Measurements from ENCODE around the gene TOMM34. TPM values are rescaled to one million over a fixed set of nuclear protein-coding genes. Genes with fewer than 3 reads are reported as not detected.

TOMM34 gene
- polyA plus RNA-seq, 1 donor from 2014 or later = 10.0 TPM

GRCh38 chr20:44948513-44948912 is 11.7 kb downstream of the TOMM34 start:
- no peak for TF ChIP-seq REST (IDR thresholded peaks at IDR 0.05; ENCODE audit: borderline replicate concordance)
- Histone ChIP-seq H3K27ac (ENCODE audit: low read length) (no peak overlapping the region), H3K79me2 (replicated peaks; ENCODE audit: insufficient read depth, low read length) (no peaks in the 10 kb centered on the region), H3K27me3 (ENCODE audit: insufficient read depth, low read depth, low read length) (no peaks in the 10 kb centered on the region), H3K9me3 (ENCODE audit: low read length) (no peaks in the 10 kb centered on the region), H3K9me2 (ENCODE audit: insufficient read depth, low read length) (no peaks in the 10 kb centered on the region), H3K4me2 (ENCODE audit: low read length) (no peak overlapping the region), H3F3A (ENCODE audit: insufficient read depth, low read length, poor library complexity, severe bottlenecking) (no peaks in the 10 kb centered on the region), H3K36me3 (ENCODE audit: insufficient read depth, low read length) (peaks cover 7% of the 10 kb centered on the region), H3K4me3 (ENCODE audit: low read length) (no peak overlapping the region), H2AFZ (ENCODE audit: low read depth, low read length) (no peak overlapping the region), H4K20me1 (ENCODE audit: insufficient read depth) (no peaks in the 10 kb centered on the region), H3K9ac (ENCODE audit: low read length) (no peak overlapping the region)

GRCh38 chr20:44948107-44948506 is 12.1 kb downstream of the TOMM34 start:
- Histone ChIP-seq H3K9me2 (ENCODE audit: insufficient read depth, low read length) (no peaks in the 10 kb centered on the region), H2AFZ (ENCODE audit: low read depth, low read length) (no peak overlapping the region), H3K4me2 (ENCODE audit: low read length) (no peak overlapping the region), H4K20me1 (ENCODE audit: insufficient read depth) (no peaks in the 10 kb centered on the region), H3K9ac (ENCODE audit: low read length) (no peak overlapping the region), H3K4me3 (ENCODE audit: low read length) (no peak overlapping the region), H3K27me3 (ENCODE audit: insufficient read depth, low read depth, low read length) (no peaks in the 10 kb centered on the region), H3K9me3 (ENCODE audit: low read length) (no peaks in the 10 kb centered on the region), H3K27ac (ENCODE audit: low read length) (no peak overlapping the region), H3K36me3 (ENCODE audit: insufficient read depth, low read length) (peaks cover 7% of the 10 kb centered on the region), H3K79me2 (replicated peaks; ENCODE audit: insufficient read depth, low read length) (no peaks in the 10 kb centered on the region), H3F3A (ENCODE audit: insufficient read depth, low read length, poor library complexity, severe bottlenecking) (no peaks in the 10 kb centered on the region)
- TF ChIP-seq MXI1 (conservative IDR thresholded peaks at IDR 0.05; ENCODE audit: poor library complexity, severe bottlenecking) (no peak), EP300 (conservative IDR thresholded peaks at IDR 0.05; ENCODE audit: poor library complexity, severe bottlenecking) (no peak), RAD21 (conservative IDR thresholded peaks at IDR 0.05) (no peak), SMC3 (conservative IDR thresholded peaks at IDR 0.05; ENCODE audit: poor library complexity) (no peak)

GRCh38 chr20:44946271-44946852 is 13.8 kb downstream of the TOMM34 start:
- H3K4me3 ChIP-seq (ENCODE audit: low read length) = no peak overlapping the region
- no peaks in the 10 kb centered on the region for H3K27me3 ChIP-seq (ENCODE audit: insufficient read depth, low read depth, low read length)
- H3K9me2 ChIP-seq (ENCODE audit: insufficient read depth, low read length) = no peaks in the 10 kb centered on the region
- no peaks in the 10 kb centered on the region for H3K9me3 ChIP-seq (ENCODE audit: low read length)
- H2AFZ ChIP-seq (ENCODE audit: low read depth, low read length) = no peak overlapping the region
- no peak overlapping the region for H3K9ac ChIP-seq (ENCODE audit: low read length)
- no peak overlapping the region for H3K27ac ChIP-seq (ENCODE audit: low read length)
- H3F3A ChIP-seq (ENCODE audit: insufficient read depth, low read length, poor library complexity, severe bottlenecking) = no peaks in the 10 kb centered on the region
- no peaks in the 10 kb centered on the region for H4K20me1 ChIP-seq (ENCODE audit: insufficient read depth)
- H3K79me2 ChIP-seq (replicated peaks; ENCODE audit: insufficient read depth, low read length) = no peaks in the 10 kb centered on the region
- H3K36me3 ChIP-seq (ENCODE audit: insufficient read depth, low read length) = peaks cover 7% of the 10 kb centered on the region
- no peak overlapping the region for H3K4me2 ChIP-seq (ENCODE audit: low read length)
- no peak for TF ChIP-seq MXI1 (conservative IDR thresholded peaks at IDR 0.05; ENCODE audit: poor library complexity, severe bottlenecking)
- no peak for TF ChIP-seq SMC3 (conservative IDR thresholded peaks at IDR 0.05; ENCODE audit: poor library complexity)
- no peak for TF ChIP-seq TAF1 (IDR thresholded peaks at IDR 0.05; ENCODE audit: low read depth)
- TF ChIP-seq POLR2AphosphoS5 (IDR thresholded peaks at IDR 0.05) = no peak
- TF ChIP-seq EP300 (conservative IDR thresholded peaks at IDR 0.05; ENCODE audit: poor library complexity, severe bottlenecking) = no peak
- no peak for TF ChIP-seq RAD21 (conservative IDR thresholded peaks at IDR 0.05)
- TF ChIP-seq CTCF (IDR thresholded peaks at IDR 0.05; ENCODE audit: poor library complexity, severe bottlenecking) = no peak
- no peak for TF ChIP-seq REST (IDR thresholded peaks at IDR 0.05; ENCODE audit: borderline replicate concordance)
- TF ChIP-seq EZH2 (IDR thresholded peaks at IDR 0.05; ENCODE audit: borderline replicate concordance, insufficient read depth, low read length, poor library complexity, severe bottlenecking) = no peak
